ENCODE measurements around the gene CHMP1A.
"Not testable (repeated sequence)": the region's sequence is repeated elsewhere in the genome, so short reads cannot be mapped to it uniquely, and the experiment has no call there.

CHMP1A gene

GRCh38 chr16:89655062-89655643 lies 2.4 kb downstream of the CHMP1A start:
- no peak for DNase-seq

GRCh38 chr16:89653656-89654295 lies 3.7 kb downstream of the CHMP1A start:
- DNase-seq: no peak

- no peak for DNase-seq
These were observed 5.9 kb downstream of the CHMP1A start for GRCh38 chr16:89651584-89651983.

- no peak for DNase-seq
These were observed 10.6 kb downstream of the CHMP1A start for GRCh38 chr16:89646906-89647305.

- DNase-seq: no peak
These were observed 11.2 kb downstream of the CHMP1A start for GRCh38 chr16:89646270-89646669.

- no peak for DNase-seq
These were observed 12.4 kb downstream of the CHMP1A start for GRCh38 chr16:89645122-89645521.

- DNase-seq: no peak
These were observed 13.7 kb downstream of the CHMP1A start for GRCh38 chr16:89643769-89644300.

GRCh38 chr16:89642574-89642973 lies 14.9 kb downstream of the CHMP1A start:
- no peak for DNase-seq

GRCh38 chr16:89641458-89642119 lies 15.9 kb downstream of the CHMP1A start:
- DNase-seq: no peak

- DNase-seq: no peak
These were observed 18.1 kb downstream of the CHMP1A start for GRCh38 chr16:89639385-89639784.

GRCh38 chr16:89638455-89638854 lies 19.1 kb downstream of the CHMP1A start:
- no peak for DNase-seq

GRCh38 chr16:89637379-89637778 lies 20.1 kb downstream of the CHMP1A start:
- no peak for DNase-seq

GRCh38 chr16:89636663-89637062 lies 20.8 kb downstream of the CHMP1A start:
- no peak for DNase-seq

- DNase-seq: not testable (repeated sequence)
These were observed 22.8 kb downstream of the CHMP1A start for GRCh38 chr16:89634463-89635385.

- no peak for DNase-seq
These were observed 24.4 kb downstream of the CHMP1A start for GRCh38 chr16:89633064-89633631.

- DNase-seq: no peak
These were observed 27.5 kb downstream of the CHMP1A start for GRCh38 chr16:89629827-89630610.

- DNase-seq: no peak
These were observed 32.4 kb downstream of the CHMP1A start for GRCh38 chr16:89624777-89625761.

GRCh38 chr16:89623511-89624261 lies 33.8 kb downstream of the CHMP1A start:
- DNase-seq: no peak

GRCh38 chr16:89621698-89622409 lies 35.7 kb downstream of the CHMP1A start:
- no peak for DNase-seq

Measured in NCI-H2029 treated with DMSO at 0.1 percent for 48 hours (cell line).